Stimulated activated CD8-positive, alpha-beta memory T cell treated with anti-CD3 and anti-CD28 coated beads, Interleukin-7, amount 100 ng/mL, for 48 hours (primary cell): ENCODE measurements around the gene SERPINB11.
"Not testable (repeated sequence)": the region's sequence is repeated elsewhere in the genome, so short reads cannot be mapped to it uniquely, and the experiment has no call there.

Experiments used
- DNase-seq, 2 donors: peaks; one replicate each; pipeline ENCODE4 v3.0.0-alpha.2; 2020; ENCODE audit warnings: low read depth in 1 of 2; ENCODE audit errors: extremely low read depth in 1 of 2

SERPINB11 gene, protein sequence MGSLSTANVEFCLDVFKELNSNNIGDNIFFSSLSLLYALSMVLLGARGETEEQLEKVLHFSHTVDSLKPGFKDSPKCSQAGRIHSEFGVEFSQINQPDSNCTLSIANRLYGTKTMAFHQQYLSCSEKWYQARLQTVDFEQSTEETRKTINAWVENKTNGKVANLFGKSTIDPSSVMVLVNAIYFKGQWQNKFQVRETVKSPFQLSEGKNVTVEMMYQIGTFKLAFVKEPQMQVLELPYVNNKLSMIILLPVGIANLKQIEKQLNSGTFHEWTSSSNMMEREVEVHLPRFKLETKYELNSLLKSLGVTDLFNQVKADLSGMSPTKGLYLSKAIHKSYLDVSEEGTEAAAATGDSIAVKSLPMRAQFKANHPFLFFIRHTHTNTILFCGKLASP

DNA sequence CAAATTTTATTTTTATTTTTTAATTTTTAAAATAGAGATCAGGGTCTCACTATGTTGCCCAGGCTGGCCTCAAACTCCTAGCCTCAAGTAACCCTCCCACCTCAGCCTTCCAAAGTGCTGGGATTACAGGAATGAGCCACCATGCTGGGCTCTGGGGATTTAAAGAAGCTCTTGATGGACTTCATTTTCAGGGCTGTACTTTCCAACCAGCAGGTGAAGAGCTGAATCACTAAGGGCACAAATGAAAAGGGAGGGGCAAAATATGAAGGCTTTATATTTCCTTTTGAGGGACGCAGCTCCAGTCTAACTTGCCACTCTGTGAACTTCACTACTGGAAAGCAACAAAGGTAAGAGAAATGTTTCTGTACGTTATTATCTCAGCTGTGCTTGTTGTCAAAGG, at the start of gene SERPINB11:
SERPINB11 (plus strand) TSS at position 301 of the 400 bp plus-strand sequence. CDS start 7,234 bp downstream, outside the sequence.
- DNase-seq, result no peak

DNA sequence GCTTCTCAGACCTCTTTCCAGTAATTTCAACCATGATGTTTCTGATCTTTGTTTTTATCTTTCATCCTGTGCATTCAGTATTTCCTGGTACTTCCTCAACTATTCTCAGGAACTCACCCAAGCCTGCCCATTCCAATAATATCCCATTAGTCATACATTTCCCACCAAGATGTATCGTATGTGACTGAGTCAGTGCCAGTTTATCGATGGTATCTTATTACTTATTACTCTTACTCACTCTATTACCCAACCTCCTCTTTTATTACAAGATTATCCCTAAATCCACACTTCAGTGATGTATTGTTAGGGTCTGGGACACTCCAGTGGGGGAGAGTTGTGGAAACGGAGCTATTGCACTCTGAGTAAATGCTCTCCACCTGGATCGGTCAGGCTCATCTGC, 43.8 kb upstream of the SERPINB11 start:
- DNase-seq, result not testable (repeated sequence)

DNA sequence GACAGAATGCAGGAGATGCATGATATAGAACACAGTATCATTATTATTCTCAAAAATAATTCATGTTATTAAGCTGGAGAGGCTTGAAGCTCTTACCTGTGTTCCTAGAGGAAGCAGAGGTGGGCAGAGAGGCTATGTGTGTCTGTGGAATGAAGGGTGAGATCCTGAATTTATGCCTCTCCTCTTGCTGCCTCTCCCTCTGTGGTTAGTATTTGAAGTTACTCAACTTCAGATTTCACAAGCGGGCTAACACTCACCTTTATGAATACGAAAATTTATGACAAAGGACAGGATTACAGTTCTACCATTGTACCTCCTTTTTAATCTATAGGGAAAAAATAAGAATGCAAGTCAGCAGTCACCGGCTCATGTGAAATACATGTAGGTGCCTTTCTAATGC, 41.0 kb upstream of the SERPINB11 start, which contains the start of gene SERPINB3:
SERPINB3 (minus strand) TSS at position 144 of the 400 bp plus-strand sequence. CDS start 677 bp downstream, outside the sequence.
- not testable (repeated sequence) for DNase-seq

DNA sequence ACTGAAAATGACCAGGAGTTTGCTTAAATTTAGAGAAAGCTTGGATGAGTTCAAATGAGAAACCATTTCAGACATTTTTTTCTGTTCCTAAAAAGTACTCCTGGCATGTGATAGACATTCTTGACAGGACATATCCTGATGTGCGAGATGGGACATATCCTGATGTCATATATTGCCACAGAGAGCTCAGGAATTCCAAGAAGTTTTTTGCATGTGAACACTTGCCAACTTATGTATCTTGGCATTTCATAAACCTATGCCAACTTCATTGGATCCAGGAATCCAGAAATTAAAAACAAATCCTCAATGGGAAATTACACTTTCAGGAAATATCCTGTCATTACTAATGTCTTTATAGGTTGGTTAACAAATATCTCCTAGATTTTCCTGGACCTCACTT, 38.2 kb upstream of the SERPINB11 start:
- no peak for DNase-seq

DNA sequence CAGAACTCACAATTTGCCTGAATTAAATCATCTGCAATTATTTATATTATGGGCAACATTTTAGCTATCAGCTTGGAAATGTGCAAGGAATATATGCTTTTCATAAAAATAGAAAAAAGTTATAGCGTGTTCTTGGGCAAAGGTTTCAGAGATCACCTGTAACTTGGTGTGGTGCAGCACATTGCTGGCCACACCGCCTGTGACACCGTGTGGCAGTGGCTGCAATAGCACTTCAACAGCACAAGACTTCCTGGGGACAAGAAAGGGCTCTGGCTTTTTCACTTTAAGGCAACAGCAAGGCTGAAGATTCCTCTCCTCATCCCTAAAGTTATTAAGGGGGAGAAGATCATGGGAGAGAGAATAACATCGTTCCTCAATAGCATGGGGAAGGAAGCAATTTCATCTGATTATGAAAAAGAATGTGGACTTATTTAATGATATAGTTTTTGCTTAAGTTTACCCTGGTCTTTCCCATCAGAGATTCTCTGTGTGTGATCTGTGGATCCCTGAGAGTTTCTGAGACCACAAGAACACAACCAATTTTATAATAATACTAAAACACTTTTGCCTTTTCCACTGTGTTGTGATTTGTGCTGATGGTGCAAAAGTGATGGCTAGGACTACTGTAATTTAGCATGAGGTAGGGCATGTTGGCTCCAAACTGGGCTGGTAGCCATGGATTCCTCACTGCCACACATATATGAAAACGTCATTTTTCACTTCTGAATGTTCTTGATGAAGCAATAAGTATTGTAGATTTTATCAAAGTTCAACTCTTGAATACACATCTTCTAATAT, 26.0 kb upstream of the SERPINB11 start:
- DNase-seq, result no peak

DNA sequence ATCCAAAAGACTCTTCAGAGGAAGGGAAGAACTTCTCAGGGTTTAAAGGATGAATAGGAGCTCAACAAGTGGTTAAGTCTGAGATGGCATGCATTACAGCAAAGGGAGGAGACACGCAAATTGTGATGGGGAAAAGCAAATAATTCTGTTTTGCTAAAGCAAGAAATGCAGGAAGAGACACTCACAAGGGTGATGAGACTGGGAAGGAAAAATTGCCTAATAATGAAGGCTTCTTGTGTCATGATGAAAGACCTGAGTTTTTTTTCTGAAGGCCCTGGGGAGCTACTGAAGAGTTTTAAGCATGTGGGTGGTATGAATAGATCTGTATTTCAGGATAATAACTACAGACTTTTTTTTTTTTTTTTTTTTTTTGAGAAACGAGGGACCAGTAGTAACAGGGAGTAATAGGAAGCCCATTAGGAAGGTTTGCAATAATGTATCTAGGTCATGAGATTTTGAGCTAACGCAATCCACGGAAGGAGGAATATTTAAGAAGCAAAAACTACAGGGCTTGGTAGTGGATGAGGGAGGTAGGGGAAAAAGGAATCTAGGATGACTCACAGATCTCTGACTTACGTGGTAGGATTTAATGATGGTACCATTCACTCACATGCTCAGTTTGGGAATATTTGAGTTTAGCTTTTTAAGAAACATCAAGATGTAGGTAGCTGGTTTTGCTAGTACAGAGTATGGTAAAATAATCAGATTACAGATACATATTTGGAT, 25.1 kb upstream of the SERPINB11 start:
- DNase-seq, result no peak

DNA sequence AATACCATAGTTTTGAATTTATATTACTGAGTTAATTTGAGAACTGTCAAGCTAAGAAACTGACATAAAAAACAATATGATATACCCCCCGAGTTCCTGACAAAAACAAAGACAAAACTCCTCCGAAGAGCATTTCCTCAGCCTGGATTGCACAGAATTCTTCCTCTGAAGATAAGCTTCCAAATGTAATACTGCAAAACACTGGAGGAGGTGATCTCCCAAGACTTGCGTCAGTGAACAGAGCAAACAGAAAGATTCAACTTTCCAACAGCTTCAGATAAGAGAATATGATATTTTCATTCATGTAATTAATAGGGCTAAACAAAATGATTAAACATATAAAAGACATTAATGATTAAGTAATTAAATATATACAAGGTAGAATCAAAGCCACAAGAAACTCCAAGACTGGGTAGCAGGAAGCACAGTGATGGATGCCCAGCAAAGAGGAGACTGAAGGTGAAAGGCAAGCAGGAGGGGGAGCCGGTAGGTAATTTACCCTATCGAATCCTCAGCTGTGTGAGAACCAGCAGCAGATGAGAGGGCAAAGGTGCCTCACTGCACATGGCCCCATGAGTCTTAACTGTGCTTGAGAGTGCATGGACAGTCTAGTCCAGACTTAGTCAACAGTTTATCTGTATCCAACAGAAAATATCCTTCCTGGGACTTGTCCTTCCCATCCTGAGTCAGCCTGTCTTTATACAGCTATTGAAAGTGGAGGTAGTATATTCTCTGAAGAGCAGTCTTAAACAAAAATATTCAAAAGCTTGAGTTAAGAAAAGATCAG, 22.7 kb upstream of the SERPINB11 start:
- no peak for DNase-seq

DNA sequence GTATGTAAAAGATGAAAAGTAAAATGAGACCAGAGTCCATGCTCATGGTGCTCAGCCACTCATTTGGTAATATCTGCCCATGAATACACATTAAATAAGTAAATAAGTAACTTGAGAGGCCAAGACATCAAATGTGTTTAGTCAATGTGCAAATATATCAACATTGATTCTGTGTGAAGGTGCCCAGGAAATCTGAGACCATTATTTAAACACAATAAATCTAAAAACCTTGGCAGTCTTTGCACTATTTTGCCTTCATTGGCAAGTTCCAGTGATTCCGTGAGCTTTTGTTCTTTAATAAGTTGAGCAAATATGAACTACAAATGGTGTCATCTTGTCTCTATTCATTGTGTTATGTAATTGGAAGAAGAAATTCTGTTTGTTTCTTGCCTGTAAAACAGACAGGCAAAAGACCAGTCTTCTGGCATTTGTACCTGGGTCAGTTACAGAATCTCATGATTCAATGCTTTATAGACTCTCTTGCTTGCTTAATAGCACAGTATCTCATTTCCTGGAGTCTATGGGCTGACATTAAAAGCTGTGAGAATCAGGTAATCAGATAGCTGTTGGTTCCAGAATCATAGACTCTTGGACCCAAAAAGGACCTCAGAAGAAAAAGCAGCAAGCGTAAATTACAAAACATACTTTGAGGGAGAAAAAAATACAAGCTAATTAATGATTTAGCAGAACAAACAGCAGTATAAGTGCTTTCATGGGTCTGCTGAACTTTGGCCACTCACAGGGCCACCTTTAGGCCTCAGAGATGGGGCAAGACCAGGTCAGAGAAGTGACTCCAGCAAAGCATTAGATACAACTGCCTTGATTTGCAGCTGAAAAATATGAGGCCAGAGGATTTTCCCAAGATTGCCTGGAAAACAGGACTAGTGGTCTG, 21.1 kb upstream of the SERPINB11 start:
- no peak for DNase-seq

DNA sequence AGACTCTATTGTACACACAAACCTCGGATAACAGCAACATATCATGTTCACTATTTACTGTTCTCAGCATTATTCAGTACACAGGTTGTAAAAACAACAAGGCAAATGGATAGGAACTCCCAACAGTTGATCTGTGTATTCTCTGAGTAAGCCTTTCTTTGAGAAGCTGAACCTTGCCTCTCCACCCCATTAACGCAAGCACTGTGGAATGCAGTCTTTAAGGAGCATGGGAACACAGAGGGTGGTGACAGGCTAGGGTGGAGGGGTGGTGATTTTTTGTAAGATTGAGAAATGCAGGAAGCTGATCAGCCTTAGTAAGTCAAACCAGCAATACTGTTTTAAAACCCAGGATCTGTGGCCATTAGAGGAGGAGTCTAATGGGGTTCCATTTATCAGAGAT, 19.6 kb upstream of the SERPINB11 start:
- DNase-seq, result no peak

DNA sequence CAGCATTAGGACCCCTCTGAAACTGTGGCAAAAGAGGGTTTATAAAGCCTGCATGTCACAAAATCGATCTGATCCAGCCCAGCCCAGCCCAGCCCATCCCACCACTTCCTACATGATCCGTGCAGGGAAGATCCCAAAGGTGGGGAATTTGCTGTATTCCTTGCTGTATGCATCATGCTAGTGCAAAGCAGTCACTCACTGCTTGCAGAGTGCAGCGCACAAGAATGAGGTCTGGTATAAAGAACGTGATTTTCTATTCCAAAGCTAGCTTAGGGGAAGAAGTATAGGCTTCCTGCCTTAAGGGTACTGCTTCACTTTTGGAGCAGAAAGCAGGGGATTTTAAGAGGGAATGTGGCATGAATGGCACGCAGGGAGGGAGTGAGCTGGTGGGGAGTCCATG, 18.9 kb upstream of the SERPINB11 start:
- no peak for DNase-seq

DNA sequence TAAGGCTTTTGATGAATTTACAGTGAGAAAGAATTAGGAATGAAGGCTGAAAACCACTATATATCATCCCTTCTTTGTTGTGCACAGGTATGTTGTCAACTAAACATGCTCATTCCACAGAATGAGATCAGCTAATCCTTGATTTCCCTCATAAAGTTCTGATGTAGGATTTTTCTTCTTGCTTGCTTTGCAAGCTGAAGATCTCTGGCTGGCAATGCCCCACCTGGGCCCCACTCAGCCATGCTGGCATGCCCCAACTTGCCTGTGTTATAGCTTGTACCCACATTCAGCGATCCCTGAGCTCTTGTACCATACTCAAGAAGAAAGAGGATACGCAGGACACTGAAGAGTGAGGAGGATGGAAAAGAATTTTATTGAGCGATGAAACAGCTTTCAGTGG, 18.0 kb upstream of the SERPINB11 start:
- DNase-seq, result no peak

DNA sequence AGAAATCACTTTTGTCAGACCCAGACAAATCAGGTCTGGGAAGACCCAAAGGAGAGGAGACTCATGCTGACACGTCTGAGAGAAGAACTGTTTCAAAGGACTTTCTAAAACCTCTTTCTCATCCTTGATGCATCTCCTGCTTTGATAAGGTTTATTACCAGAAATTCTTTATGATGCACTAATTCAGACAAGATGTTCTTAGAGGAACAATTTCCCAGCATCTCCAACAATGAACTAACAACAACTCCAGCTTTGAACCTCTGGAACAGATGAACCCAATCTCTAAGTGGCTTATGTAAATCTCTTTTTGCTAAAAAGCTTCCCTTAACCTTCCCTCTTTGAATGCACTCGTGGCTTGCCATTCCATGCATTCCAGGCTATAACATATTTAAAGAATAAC, 15.9 kb upstream of the SERPINB11 start:
- no peak for DNase-seq

DNA sequence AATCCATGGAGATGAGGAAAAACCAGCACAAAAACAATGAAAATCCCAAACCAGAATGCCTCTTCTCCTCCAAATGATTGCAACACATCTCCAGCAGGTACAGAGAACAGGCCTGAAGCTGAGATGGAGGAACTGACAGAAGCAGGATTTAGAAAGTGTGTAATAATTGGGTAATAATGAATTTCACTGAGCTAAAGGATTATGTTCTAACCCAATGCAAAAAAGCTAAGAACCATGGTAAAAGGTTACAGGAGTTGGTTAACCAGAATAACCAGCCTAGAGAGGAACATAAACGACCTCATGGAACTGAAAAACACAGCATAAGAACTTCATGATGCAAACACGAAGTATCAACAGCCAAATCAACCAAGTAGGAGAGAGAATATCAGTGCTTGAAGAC, 13.7 kb upstream of the SERPINB11 start:
- DNase-seq, result no peak

DNA sequence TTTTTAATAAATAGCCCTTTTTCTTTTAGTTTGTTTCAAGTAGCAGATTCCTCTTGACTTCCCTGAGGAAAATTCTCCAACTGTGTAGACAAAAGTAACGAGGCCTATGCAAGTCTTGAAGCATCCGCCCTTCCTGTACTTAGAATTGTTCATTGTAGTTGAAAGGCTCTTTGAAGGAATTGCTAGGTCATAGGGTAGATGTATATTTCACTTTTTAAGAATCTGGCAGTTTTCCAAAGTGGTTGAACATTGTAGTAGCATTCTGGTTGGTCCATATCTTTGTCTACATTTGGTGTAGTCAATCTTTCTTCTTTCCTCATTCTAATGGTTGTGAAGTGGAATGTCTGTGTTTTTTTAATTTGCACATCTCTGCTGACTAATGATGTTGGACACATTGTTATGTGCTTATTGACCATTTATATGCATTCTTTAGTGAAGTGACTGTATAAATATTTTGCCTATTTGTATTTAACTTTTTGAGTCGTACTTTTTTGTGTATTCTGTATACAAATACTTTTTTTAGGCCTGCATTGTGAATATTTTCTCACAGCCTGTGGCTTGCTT, 5.6 kb upstream of the SERPINB11 start:
- no peak for DNase-seq

DNA sequence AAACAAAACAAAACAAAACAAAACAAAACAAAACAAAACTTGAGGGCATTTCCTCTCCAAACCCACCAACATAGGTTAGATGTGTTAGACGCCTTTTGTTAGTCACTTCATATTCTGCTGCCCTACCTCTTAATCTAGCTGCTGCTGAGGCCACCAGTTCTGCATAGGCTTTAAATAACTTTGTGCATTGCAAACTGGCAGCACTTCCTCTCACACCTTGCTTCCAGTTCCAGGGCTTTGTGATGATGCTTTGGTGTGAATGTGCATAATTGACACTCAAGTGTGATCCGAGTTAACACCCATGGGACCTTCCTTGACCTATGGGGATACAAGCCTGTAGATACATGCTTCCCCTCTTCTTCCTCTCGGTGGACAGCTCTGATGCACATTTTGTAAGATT, 2.3 kb upstream of the SERPINB11 start:
- DNase-seq, result no peak

DNA sequence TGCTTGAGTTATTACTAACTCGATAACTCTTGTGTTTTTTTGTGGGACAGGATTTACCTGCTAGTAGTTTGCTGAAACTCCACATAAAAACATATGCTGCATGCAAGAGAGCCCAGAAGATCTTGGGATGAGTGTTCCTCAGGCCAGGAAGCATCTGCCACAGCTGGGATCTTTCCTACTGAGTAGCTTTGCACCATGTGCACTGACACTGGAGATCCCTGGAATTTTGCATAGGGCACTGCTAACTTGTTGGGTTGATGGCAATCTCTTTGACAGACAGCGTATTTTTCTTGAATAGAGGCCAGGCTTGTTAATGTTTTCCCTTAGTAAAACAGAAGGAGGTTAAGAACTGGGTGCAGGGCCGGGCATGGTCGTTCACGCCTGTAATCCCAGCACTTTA, 808 bp upstream of the SERPINB11 start:
- no peak for DNase-seq

DNA sequence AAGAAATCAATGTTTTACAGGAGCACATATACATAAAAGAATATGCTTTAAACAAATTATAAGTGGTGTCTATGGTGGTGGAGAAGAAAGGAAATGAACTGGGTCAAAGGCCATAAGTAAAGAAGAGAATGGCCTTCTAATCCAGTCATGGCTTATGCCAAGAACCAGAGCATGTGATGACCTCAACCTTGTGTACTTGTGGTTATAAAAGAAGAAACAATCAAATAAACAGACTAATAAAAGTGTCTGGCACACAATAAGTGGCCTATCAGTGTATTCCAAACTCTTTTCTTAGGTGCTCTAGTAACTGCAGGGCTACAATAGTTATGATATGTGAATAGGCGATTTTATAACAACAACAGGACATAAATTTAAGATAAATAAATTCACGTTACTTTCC, 2.6 kb downstream of the SERPINB11 start:
- no peak for DNase-seq

DNA sequence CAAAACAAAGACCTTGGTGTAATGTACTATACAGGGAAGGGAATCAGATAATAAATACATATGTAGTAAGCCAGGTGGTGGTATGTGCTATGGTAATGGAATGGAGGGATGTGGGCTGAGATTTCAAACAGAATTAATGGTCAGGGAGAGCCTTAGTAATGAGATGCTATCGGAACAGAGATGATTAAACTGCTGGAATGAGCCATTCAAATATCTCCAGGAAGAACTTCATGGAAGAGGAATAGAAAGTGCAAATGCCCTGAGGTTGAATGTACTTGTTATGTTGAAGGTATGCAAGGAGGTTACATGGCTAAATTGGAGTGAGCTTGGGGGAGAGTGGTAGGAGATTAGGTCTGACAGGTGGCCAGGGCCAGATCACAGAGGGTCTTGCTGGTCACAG, 5.1 kb downstream of the SERPINB11 start:
- DNase-seq, result no peak

DNA sequence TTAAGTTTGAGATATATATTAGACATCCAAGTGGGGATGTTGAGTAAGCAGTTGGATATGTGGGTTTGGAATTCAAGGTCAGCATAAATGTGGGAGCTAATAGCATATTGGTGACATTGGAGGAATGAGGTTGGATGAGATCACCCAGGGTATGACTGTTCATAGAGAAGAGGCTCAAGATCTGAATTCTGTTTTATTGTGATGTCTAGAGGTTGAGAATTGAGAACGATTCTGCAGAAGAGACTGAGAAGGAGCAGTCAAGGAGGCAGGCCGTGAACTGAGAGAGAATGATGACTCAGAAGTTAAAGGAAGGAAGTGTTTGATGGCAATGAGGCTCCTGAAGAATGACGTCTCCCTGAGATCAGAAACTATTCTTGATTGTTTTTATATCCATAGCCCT, 5.9 kb downstream of the SERPINB11 start:
- no peak for DNase-seq
